IPS DF 4.7 (cell line): Measurements from ENCODE around the gene EFNA2.

Experiments
- DNase-seq: peaks from one replicate; pipeline ENCODE4 v3.0.0-alpha.2; 2013; ENCODE audit warnings: low spot score; ENCODE audit errors: extremely low read depth

Gene EFNA2

DNA sequence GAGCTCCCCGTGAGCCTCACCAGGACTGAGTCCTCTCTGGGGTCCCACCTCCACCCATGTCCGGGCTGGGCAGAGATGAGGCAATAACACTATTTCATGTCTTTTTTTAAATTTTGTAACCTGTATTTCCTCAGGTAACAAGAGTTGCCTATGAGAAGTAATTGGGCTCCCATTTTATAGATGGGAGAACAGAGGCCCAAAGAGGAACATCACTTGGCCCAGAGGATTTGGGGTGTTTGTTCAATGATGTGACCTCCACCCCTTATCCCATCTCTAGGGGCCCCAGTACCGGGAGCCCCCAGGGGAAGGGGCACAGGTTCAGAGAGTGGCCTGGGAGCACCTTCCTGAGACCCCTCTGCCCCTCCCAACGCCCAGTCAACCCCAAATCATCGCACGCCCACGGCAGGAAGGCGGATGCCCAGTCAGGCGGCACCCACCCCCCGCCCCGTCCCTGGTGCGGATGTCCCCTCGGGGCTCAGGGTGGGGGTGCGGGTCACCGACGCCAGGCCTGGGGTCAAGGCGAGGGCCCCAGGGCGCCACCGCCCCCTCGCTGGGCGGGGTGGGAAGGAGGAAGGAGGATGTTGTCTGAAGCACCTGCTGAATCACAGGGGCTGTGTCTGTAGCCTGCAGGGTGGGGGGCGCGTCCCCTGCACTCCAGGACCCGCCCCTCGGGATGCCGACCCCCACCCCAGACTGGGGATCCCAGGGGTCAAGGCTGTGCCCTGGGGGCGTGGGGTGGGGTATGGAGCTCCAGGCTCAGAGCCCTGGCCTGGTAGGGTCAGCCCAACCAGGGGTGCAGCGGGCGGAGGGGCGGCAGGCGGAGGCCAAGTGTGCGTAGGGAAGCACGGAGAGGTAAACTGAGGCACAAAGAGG lies 25.6 kb upstream of the EFNA2 start:
- no peak for DNase-seq

DNA sequence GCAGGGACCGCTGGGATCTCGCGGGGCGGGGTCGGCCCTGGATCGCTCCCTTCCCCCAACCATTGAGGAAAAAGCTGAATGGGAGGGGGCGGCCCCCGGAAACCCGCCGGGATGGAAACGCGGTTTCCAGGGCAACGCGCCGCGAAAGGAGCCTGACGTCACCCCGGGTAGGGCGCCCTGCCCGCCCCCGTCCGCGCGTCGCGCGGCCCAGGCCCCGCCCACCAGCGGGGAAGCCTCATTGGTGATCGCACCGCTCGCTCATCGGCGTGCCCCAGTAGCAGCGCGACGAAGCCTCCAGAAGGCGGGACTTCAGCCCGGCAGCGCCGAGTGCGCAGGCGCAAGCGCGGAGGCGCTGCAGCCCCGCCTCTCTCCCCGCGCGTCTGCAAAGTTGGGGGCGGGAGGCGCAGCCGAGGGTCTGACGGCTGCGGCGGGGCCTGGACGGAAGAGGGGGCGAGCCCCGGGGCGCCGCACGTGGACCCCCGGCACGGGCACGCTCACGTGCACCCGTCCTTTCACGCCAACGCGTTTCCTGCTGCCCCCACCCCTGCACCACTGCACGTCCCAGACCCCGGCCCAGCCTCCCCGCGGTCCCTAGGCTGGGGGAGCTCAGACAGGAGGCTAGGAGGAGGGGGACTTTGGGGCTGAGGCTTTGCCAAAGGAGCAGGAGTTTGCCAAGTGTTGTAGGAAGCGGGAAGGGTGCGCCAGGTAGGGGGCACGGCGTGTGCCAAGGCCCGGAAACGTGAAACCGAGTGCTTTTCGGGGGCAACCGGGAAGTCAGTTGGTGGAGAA lies 24.7 kb upstream of the EFNA2 start:
- DNase-seq: no peak

DNA sequence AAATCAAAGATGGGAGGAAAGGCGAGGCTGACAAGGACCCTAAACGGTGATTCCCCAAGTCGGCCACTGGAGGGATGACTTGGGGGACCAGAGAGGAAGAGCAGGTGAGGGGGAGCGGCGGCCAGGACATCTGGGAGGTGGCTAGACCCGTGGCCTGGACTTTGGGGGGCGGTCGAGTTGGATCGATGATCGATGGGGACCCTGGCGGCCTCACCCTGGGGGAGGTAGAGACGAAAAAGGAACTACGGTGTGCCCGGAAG lies 24.2 kb upstream of the EFNA2 start:
- no peak for DNase-seq

DNA sequence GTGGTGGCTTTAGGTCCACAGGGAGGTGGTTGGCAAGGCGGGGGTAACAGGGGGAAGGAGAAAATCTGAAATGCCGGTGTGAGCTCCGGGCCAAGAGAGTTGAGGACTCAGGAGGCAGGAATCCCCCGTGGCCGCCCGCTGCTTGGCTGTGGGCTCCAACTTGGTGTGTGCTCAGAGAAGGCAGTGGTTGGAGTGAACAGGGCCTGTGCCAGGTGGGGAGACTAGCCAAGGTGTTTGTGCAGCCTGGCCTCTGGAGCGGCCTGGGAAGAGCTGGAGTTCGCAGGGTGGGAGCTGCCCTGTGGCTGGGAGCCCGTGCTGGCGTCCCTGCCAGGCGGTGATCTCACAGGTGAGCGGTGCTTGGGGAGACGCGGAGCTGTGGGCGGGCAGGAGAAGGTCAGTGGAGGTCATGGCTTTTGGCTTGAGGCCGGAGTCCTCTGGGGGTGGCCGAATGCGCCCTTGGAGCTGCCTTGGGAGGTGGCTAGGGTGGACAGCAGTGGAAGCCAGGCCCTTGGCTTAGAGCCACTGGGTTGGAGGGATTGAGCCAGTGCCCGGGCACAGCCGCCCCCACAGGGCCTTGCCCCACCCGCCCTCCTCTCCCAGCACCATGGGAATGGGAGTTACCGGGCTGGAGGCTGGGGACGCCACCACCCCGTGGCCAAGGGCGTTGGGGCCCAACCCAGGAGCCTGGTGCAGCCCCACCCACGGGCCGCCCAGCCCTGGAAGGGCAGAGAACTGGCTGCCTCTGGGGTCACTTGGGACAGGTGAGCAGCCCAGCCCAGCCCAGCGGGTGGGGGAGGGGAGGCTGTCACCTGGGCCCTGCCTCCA lies 23.7 kb upstream of the EFNA2 start:
- no peak for DNase-seq

DNA sequence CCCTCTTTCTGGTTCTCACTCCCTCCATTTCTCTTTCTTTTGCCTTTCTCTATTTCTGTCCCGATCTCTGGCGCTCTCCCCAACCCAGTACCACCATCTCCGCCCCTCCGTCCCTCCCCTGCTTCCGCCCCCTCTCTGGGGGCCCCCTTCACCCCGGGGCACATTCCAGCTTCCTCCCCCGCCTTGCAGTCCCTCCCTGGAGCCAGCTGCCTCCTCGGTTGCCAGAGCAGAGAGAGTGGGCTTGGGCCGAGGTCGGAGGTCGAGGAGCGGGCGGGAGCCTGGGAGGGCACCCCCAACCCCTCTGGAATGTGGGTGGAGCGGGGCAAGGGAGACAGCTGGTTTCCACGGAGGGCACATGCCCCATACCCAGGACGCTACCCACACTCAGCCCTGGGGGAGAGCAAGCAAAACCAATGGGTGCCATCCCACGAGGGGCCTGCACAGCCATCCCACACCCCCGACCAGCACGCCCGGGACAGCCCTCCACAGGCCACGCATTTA lies 23.0 kb upstream of the EFNA2 start:
- DNase-seq: no peak

- DNase-seq: no peak
These were observed 22.5 kb upstream of the EFNA2 start for GRCh38 chr19:1263188-1263587.

GRCh38 chr19:1264801-1265614 lies 20.7 kb upstream of the EFNA2 start:
- no peak for DNase-seq

DNA sequence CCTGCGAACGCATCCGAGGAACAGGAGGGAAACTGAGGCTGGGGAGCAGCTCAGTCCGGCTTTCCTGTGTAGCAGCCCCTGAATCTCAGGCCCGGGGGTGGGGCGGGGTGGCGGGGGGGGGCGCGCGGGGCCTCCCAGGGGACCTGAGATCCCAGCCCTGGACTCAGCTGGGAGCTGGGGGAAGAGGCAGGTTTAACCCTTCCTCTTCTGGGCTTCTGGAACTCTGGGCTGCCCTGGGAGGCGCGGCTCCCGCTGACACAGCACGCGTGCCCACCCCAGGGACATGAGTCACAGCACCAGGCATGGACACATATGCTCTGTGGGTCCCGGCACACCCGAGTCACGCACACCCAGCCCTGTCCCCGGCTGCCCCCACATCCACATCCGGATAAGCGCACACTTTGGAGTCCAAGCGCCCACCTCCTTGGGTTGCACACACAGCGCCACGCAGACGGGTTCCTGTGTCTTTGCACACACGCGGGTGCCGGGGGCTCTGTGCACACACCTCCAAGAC lies 20.0 kb upstream of the EFNA2 start:
- no peak for DNase-seq

- DNase-seq: no peak
These were observed 19.4 kb upstream of the EFNA2 start for GRCh38 chr19:1266129-1266915.

DNA sequence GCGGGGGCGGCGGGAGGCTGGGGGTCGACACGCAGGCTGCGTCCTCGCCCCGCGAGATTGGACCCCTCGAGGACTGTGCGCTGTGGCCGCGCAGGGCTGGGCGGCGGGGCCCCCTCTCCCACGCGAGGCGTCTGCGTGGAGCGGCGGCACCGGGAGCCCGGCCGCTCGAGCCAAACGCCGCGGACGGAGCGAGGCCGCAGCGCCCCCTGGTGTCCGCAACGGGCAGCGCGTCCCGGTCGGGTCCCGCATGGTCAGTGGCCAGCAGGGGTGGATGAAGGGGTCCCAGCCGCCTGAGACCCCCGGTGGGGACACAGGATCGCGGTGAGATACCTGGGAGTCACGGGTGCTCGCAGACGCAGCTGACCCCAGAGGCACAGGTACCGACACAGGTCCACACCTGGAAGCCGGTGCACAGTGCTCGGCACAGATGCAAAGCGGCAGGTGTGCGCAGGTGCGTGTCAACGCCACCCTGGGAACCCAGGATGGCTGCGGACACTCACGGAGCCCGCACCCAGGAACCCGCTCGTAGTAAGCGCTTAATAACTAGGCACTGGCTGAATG lies 18.7 kb upstream of the EFNA2 start:
- no peak for DNase-seq

GRCh38 chr19:1267477-1268225 lies 18.0 kb upstream of the EFNA2 start:
- DNase-seq: no peak

DNA sequence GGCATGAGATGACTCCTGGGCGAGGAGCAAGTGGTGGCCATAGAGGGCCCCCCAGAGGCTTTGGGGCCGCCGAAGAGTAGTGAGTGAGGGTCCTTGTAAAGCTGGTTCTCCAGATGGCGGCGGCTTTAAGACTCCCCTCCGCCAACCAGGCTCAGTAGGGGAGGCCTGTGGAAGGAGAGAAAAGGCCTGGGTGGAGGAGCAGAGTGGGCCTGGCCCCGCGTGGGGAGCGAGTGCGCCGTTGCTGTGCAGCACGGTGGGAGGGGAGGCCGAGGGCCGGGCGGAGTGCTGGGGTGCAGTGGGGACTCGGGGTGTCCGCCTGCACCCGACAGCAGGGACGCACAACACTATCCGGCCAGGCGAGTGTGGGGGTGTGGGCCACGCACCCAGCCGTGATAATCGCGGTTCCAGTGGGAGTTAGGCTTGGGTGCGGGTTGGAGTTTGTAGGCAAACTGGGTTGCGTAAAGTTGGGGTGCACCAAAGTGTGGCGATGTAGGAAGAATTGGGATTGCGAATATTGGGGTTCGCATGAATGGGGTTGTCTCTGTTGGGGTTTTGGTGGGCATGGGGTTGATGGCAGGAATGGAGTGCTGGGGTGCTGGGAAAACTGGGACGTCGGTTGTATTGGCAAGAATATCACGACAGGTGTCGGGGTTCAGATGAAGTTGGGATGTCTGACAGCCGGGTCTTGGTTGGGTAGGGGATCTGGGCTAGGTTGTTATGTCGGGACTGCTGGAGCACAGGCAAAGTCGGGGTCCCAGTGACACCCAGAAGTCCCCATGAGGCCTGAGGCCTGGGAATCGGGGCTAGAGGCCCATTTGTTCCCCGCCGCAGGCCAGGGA lies 17.2 kb upstream of the EFNA2 start:
- no peak for DNase-seq

DNA sequence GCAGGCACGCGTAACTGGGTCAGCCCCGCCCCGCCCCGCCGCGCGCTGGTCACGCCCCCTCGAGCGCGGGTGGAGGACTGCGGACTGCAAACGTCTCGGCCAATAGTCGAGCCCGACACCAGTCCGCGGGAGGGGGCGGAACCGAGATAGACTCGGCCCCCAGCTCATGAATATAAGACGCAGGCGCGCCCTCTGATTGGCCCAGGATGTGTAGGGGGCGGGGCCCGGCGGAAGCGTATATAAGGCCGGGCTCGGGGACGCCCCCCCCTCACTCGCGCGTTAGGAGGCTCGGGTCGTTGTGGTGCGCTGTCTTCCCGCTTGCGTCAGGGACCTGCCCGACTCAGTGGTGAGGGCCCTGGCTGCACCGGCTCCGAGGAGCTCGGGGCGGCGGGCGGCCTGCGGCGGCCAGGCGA lies 16.6 kb upstream of the EFNA2 start, which contains the start of gene CIRBP:
CIRBP (plus strand) TSS at position 268 of the 413 bp plus-strand sequence. CDS start 1,602 bp downstream, outside the sequence.
- DNase-seq: no peak

DNA sequence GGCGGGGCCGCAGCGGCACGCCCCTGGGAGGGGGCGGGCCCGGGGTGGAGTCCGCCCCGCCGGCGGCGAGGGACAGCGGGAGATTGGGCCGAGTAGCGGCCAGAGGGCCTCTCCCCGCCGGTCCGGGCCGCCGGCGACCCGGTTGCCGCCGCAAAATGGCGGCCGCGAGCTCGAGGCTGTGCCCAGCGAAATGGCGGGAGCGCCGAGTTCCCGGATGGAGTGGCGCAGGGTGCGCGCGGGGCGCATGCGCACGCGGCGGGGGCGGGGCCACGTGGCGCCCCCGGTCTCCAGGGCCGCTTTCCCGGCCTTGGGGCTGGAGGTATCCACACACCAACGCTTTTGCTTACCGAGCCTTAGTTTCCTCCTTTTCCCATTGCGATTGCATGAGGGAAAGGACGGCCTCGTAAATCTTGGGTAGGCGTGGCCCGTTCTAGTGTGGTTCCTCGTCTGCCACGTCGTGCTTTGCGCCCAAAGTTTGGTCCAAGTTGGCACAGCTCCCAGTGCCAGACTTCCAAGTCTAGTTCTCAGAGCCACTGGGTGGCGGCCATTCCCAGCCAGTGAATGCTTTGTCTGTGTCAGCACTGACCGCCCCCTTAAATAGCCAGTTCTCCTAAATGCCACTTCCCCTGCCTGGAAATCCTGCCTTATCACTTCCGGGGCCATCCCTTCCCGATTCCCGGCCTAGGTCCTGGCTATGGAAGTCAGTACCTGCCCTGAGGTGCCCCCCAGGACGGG lies 16.0 kb upstream of the EFNA2 start:
- DNase-seq: no peak

- DNase-seq: no peak
These were observed 15.3 kb upstream of the EFNA2 start for GRCh38 chr19:1270213-1270853.

DNA sequence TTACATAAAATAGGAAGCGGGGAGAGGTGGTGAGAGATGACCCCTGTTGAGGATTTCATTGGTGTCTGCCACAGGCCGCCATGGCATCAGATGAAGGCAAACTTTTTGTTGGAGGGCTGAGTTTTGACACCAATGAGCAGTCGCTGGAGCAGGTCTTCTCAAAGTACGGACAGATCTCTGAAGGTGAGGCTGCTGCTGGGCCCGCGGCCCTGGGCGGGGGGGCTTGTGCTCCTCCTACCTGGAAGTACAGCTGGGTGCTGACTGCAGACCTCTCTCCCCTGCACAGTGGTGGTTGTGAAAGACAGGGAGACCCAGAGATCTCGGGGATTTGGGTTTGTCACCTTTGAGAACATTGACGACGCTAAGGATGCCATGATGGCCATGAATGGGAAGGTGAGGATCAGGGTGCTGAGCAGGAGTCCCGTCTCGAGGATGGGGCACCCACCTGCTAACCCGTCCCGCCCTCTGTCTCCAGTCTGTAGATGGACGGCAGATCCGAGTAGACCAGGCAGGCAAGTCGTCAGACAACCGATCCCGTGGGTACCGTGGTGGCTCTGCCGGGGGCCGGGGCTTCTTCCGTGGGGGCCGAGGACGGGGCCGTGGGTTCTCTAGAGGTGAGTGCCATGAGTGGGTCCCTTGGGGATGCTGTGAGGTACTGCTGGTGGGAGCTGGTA lies 14.7 kb upstream of the EFNA2 start:
- no peak for DNase-seq
